WTC11 (cell line): ENCODE results near the gene YTHDF1. TPM values are rescaled to one million over a fixed set of nuclear protein-coding genes. Genes with fewer than 3 reads are reported as not detected.

Source experiments
- ATAC-seq: fragments of 200-7000 bp; cut with Tn5 transposase; 2 replicates; pipeline ENCODE4 v1.10.0; 2021; ENCODE audit warnings: mild to moderate bottlenecking, moderate library complexity
- CTCF ChIA-PET: fragments of 300-600 bp; sonication (Branson Sonifier 250); formaldehyde crosslinking; loops from one replicate; lab custom pipeline; 2021; ENCODE audit warnings: antibody characterized with exemption; lab: Charles Lee
- POLR2A ChIA-PET: fragments of 350-600 bp; sonication (Branson Sonifier 250); formaldehyde crosslinking; loops from one replicate; lab custom pipeline; 2021; ENCODE audit warnings: antibody characterized with exemption; lab: Charles Lee
- DNase-seq: peaks from one replicate; pipeline ENCODE4 v3.0.0; 2021; ENCODE audit warnings: low spot score
- H3K27ac Mint-ChIP-seq: 2 replicates; pipeline ENCODE4 v1.8.0; 2021; ENCODE audit warnings: mixed read lengths
- H3K27me3 Mint-ChIP-seq: 2 replicates; pipeline ENCODE4 v1.8.0; 2021; ENCODE audit warnings: low read depth, mild to moderate bottlenecking, moderate library complexity, mixed read lengths
- H3K36me3 Mint-ChIP-seq: 2 replicates; pipeline ENCODE4 v1.8.0; 2021; ENCODE audit warnings: mixed read lengths
- H3K4me1 Mint-ChIP-seq: 2 replicates; pipeline ENCODE4 v1.8.0; 2022; ENCODE audit warnings: mixed read lengths
- H3K4me3 Mint-ChIP-seq: 2 replicates; pipeline ENCODE4 v1.8.0; 2021; ENCODE audit warnings: mild to moderate bottlenecking, moderate library complexity, mixed read lengths
- H3K9me3 Mint-ChIP-seq: 2 replicates; pipeline ENCODE4 v1.8.0; 2021; ENCODE audit warnings: mixed read lengths
- CDX4 ChIP-seq: fragments of 250-450 bp; sonication (Bioruptor Pico); IDR thresholded peaks from 2 replicates; pipeline ENCODE4 v1.9.0; 2021; ENCODE audit warnings: moderate library complexity, mild to moderate bottlenecking, inconsistent platforms, borderline replicate concordance
- ELF4 ChIP-seq: sonication (generic); formaldehyde crosslinking; IDR thresholded peaks from 2 replicates; pipeline ENCODE4 v1.8.1; 2022; ENCODE audit warnings: low read depth, mild to moderate bottlenecking, moderate library complexity, missing genetic modification reagents
- ESRRA ChIP-seq: sonication (generic); formaldehyde crosslinking; IDR thresholded peaks from 2 replicates; pipeline ENCODE4 v1.8.1; 2022; ENCODE audit warnings: mild to moderate bottlenecking, missing genetic modification reagents, borderline replicate concordance
- FOXP4 ChIP-seq: sonication (generic); formaldehyde crosslinking; IDR thresholded peaks from 2 replicates; pipeline ENCODE4 v1.8.0; 2022; ENCODE audit warnings: mild to moderate bottlenecking, missing genetic modification reagents
- GTF2I ChIP-seq: fragments of 250-450 bp; sonication (Bioruptor Pico); conservative IDR thresholded peaks from 2 replicates; pipeline ENCODE4 v1.4.0; 2021; ENCODE audit warnings: mild to moderate bottlenecking
- MLX ChIP-seq: sonication (generic); formaldehyde crosslinking; IDR thresholded peaks from 2 replicates; pipeline ENCODE4 v1.8.1; 2023; ENCODE audit warnings: mild to moderate bottlenecking, missing genetic modification reagents, moderate library complexity
- NFE2L1 ChIP-seq: sonication (generic); formaldehyde crosslinking; IDR thresholded peaks from 2 replicates; pipeline ENCODE4 v1.8.1; 2023; ENCODE audit warnings: missing genetic modification reagents
- NFYB ChIP-seq: sonication (generic); formaldehyde crosslinking; conservative IDR thresholded peaks from 2 replicates; pipeline ENCODE4 v1.8.0; 2022; ENCODE audit warnings: low read depth, missing genetic modification reagents
- NR1H2 ChIP-seq: sonication (generic); formaldehyde crosslinking; IDR thresholded peaks from 2 replicates; pipeline ENCODE4 v1.9.0; 2021; ENCODE audit warnings: mild to moderate bottlenecking, moderate library complexity, missing genetic modification reagents
- RORB ChIP-seq: fragments of 250-450 bp; sonication (Bioruptor Pico); IDR thresholded peaks from 2 replicates; pipeline ENCODE4 v1.9.0; 2021; ENCODE audit warnings: mild to moderate bottlenecking
- SMAD4 ChIP-seq: sonication (generic); formaldehyde crosslinking; IDR thresholded peaks from 2 replicates; pipeline ENCODE4 v1.8.0; 2022; ENCODE audit warnings: mild to moderate bottlenecking, missing genetic modification reagents
- SOX15 ChIP-seq: fragments of 250-450 bp; sonication (Bioruptor Pico); IDR thresholded peaks from 2 replicates; pipeline ENCODE4 v1.9.0; 2021; ENCODE audit warnings: mild to moderate bottlenecking
- SP1 ChIP-seq: sonication (generic); formaldehyde crosslinking; conservative IDR thresholded peaks from 2 replicates; pipeline ENCODE4 v1.8.1; 2022; ENCODE audit warnings: missing genetic modification reagents
- TEAD1 ChIP-seq: sonication (generic); formaldehyde crosslinking; IDR thresholded peaks from 2 replicates; pipeline ENCODE4 v1.8.0; 2022; ENCODE audit warnings: mild to moderate bottlenecking, missing genetic modification reagents
- TEAD4 ChIP-seq: sonication (generic); formaldehyde crosslinking; IDR thresholded peaks from 2 replicates; pipeline ENCODE4 v1.8.0; 2022; ENCODE audit warnings: mild to moderate bottlenecking, missing genetic modification reagents
- ZNF121 ChIP-seq: sonication (generic); formaldehyde crosslinking; IDR thresholded peaks from 2 replicates; pipeline ENCODE4 v1.8.0; 2023; ENCODE audit warnings: missing genetic modification reagents
- ZNF219 ChIP-seq: sonication (generic); formaldehyde crosslinking; IDR thresholded peaks from 2 replicates; pipeline ENCODE4 v1.8.0; 2023; ENCODE audit warnings: missing genetic modification reagents, mild to moderate bottlenecking, borderline replicate concordance
- ZNF232 ChIP-seq: sonication (generic); formaldehyde crosslinking; IDR thresholded peaks from 2 replicates; pipeline ENCODE4 v1.8.0; 2022; ENCODE audit warnings: mild to moderate bottlenecking, missing genetic modification reagents
- ZNF425 ChIP-seq: fragments of 250-450 bp; sonication (Bioruptor Pico); conservative IDR thresholded peaks from 2 replicates; pipeline ENCODE4 v1.9.0; 2021; ENCODE audit warnings: mild to moderate bottlenecking
- ZNF532 ChIP-seq: fragments of 250-450 bp; sonication (Bioruptor Pico); IDR thresholded peaks from 2 replicates; pipeline ENCODE4 v1.9.0; 2021; ENCODE audit warnings: mild to moderate bottlenecking, borderline replicate concordance
- total RNA-seq: library from RNA; stranded (reverse); gene quantifications from 3 replicates; pipeline ENCODE4 v1.2.3, GENCODE V29; 2021
- TF ChIP-seq, protein P1 (sequence below): sonication (generic); formaldehyde crosslinking; IDR thresholded peaks from 2 replicates; pipeline ENCODE4 v1.8.1; 2022; ENCODE audit warnings: mild to moderate bottlenecking, missing genetic modification reagents, moderate library complexity, borderline replicate concordance
- TF ChIP-seq, protein P2 (sequence below): sonication (generic); formaldehyde crosslinking; IDR thresholded peaks from 2 replicates; pipeline ENCODE4 v1.8.1; 2023; ENCODE audit warnings: mild to moderate bottlenecking, missing genetic modification reagents, moderate library complexity

The YTHDF1 gene
- total RNA-seq, 1 experiment from 2014 or later, result 61.3 TPM

DNA sequence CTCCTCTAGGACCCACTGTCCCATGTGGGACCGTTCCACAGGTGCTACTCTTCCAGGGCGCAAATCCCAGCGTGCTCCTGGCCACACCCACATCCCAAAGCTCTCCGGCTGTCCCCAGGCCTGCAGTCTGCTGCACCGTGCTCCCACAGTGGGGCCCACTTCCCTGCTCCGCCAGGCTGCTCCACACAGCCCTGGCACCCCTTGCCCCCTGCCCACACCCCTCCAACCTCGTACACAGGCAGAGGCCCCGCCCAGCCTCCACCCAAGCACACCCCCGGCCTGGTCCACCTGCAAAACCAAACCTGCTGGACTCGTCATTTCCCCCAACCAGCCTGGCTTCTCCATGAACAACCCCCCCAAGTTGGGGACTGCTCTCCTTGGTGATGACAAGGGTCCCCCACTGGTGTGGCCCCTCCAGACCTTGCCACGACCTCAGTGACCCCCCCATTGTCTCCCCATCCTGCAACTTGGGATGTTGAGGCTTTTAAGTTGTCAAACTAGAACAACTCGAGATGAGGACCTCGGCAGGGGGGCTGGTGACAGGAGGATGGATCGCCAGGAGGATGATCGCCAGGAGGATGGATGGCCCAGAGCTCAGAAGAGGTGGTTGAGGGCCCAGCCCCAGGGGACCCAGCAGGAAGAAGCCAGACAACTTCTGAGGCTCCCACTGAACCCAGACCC, 27.1 kb downstream of the YTHDF1 start (continued):
- no peak for TF ChIP-seq ZNF532
- TF ChIP-seq NFE2L1, result no peak
- TF ChIP-seq GTF2I (CRISPR knock-in tag), result no peak
- no peak for TF ChIP-seq TEAD1 (CRISPR knock-in tag)
- TF ChIP-seq TEAD4, result no peak
- no peak for TF ChIP-seq NFYB (CRISPR knock-in tag)
- no peak for TF ChIP-seq ELF4 (CRISPR knock-in tag)
- TF ChIP-seq CDX4 (CRISPR knock-in tag), result no peak
- no peak for TF ChIP-seq SOX15

DNA sequence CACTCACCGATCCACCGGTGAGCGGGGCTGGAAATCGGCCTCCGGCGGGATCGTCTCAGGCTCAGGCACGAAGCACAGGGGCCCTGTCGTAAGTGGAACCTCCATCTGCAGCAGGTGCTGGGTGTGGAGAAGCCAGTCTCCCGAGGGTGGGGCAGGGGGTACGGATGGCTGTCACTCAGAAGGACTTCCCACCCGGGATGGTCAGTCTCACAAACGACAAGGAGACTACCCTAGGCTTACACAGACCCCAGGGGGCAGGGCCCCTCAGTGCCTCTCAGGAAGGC, 27.8 kb downstream of the YTHDF1 start:
- CTCF ChIA-PET, result no interaction called here
- H3K4me3 Mint-ChIP-seq, result no peak overlapping the region
- POLR2A ChIA-PET, result no interaction called here
- H3K9me3 Mint-ChIP-seq, result peaks cover 17% of the 10 kb centered on the region
- peaks cover 3% of the 10 kb centered on the region; the same call in 1 of the 2 replicates for H3K27me3 Mint-ChIP-seq
- H3K4me1 Mint-ChIP-seq, result no peaks in the 10 kb centered on the region
- H3K27ac Mint-ChIP-seq, result no peak overlapping the region
- no peak for DNase-seq
- H3K36me3 Mint-ChIP-seq, result no peaks in the 10 kb centered on the region
- no peak for ATAC-seq
- TF ChIP-seq RORB (CRISPR knock-in tag) (no peak), ZNF425 (no peak), FOXP4 (CRISPR knock-in tag) (no peak), ZNF219 (CRISPR knock-in tag) (no peak), NR1H2 (CRISPR knock-in tag) (no peak), SMAD4 (no peak), MLX (CRISPR knock-in tag) (no peak), GTF2I (CRISPR knock-in tag) (no peak), ESRRA (CRISPR knock-in tag) (no peak), SP1 (CRISPR knock-in tag) (no peak), ZNF121 (CRISPR knock-in tag) (no peak), ZNF232 (CRISPR knock-in tag) (no peak)
- TF ChIP-seq, protein P1, sequence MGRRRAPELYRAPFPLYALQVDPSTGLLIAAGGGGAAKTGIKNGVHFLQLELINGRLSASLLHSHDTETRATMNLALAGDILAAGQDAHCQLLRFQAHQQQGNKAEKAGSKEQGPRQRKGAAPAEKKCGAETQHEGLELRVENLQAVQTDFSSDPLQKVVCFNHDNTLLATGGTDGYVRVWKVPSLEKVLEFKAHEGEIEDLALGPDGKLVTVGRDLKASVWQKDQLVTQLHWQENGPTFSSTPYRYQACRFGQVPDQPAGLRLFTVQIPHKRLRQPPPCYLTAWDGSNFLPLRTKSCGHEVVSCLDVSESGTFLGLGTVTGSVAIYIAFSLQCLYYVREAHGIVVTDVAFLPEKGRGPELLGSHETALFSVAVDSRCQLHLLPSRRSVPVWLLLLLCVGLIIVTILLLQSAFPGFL (CRISPR knock-in tag), result no peak
- TF ChIP-seq, protein P2, sequence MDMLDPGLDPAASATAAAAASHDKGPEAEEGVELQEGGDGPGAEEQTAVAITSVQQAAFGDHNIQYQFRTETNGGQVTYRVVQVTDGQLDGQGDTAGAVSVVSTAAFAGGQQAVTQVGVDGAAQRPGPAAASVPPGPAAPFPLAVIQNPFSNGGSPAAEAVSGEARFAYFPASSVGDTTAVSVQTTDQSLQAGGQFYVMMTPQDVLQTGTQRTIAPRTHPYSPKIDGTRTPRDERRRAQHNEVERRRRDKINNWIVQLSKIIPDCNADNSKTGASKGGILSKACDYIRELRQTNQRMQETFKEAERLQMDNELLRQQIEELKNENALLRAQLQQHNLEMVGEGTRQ (CRISPR knock-in tag), result no peak
